ENCODE measurements around the gene COX19.

The COX19 gene

GRCh38 chr7:979151-979550 is 3.8 kb upstream of the COX19 start:
- no peak for DNase-seq (ENCODE audit: low read depth in 2 of 2)

- no peak for DNase-seq (ENCODE audit: low read depth in 2 of 2)
Measured at GRCh38 chr7:978416-979091, 3.2 kb upstream of the COX19 start.

- DNase-seq (ENCODE audit: low read depth in 2 of 2) = no peak
Measured at GRCh38 chr7:978049-978346, 2.6 kb upstream of the COX19 start.

- DNase-seq (ENCODE audit: low read depth in 2 of 2) = no peak
Measured at GRCh38 chr7:977326-978048, 2.1 kb upstream of the COX19 start.

- no peak for DNase-seq (ENCODE audit: low read depth in 2 of 2)
Measured at GRCh38 chr7:976901-977325, 1.6 kb upstream of the COX19 start.

- no peak for DNase-seq (ENCODE audit: low read depth in 2 of 2)
Measured at GRCh38 chr7:975702-976473, 539 bp upstream of the COX19 start.

- DNase-seq (ENCODE audit: low read depth in 2 of 2) = no peak
Measured at GRCh38 chr7:974172-974571, 1.2 kb downstream of the COX19 start.

- no peak for DNase-seq (ENCODE audit: low read depth in 2 of 2)
Measured at GRCh38 chr7:973312-973711, 2.0 kb downstream of the COX19 start.

- no peak for DNase-seq (ENCODE audit: low read depth in 2 of 2)
Measured at GRCh38 chr7:972676-973309, 2.6 kb downstream of the COX19 start.

- no peak for DNase-seq (ENCODE audit: low read depth in 2 of 2)
Measured at GRCh38 chr7:972110-972509, 3.2 kb downstream of the COX19 start.

GRCh38 chr7:970744-971143 is 4.6 kb downstream of the COX19 start:
- DNase-seq (ENCODE audit: low read depth in 2 of 2) = no peak

GRCh38 chr7:969403-969802 is 5.9 kb downstream of the COX19 start:
- no peak for DNase-seq (ENCODE audit: low read depth in 2 of 2)

- DNase-seq (ENCODE audit: low read depth in 2 of 2) = no peak
Measured at GRCh38 chr7:968205-969105, 6.9 kb downstream of the COX19 start.

GRCh38 chr7:967361-968082 is 7.8 kb downstream of the COX19 start:
- DNase-seq (ENCODE audit: low read depth in 2 of 2) = no peak

- no peak for DNase-seq (ENCODE audit: low read depth in 2 of 2)
Measured at GRCh38 chr7:966291-967069, 8.9 kb downstream of the COX19 start.

- no peak for DNase-seq (ENCODE audit: low read depth in 2 of 2)
Measured at GRCh38 chr7:964401-965231, 10.7 kb downstream of the COX19 start.

- DNase-seq (ENCODE audit: low read depth in 2 of 2) = no peak
Measured at GRCh38 chr7:963236-964078, 11.9 kb downstream of the COX19 start.

- no peak for DNase-seq (ENCODE audit: low read depth in 2 of 2)
Measured at GRCh38 chr7:962401-963081, 12.8 kb downstream of the COX19 start.

Measured in stimulated activated CD4-positive, alpha-beta T cell treated with anti-CD3 and anti-CD28 coated beads, Interleukin-12 subunit alpha, Interleukin-12 subunit beta, amount 100 ng/mL, for 24 hours (primary cell).